GM19023 (cell line): Measurements from ENCODE around the gene VIPR2.
"Not testable (repeated sequence)": the region's sequence is repeated elsewhere in the genome, so short reads cannot be mapped to it uniquely, and the experiment has no call there.

Source experiments
- ATAC-seq: cut with Tn5 transposase; IDR thresholded peaks from one replicate; pipeline ENCODE4 v1.9.1; 2021; ENCODE audit warnings: mild to moderate bottlenecking, moderate library complexity; ENCODE audit not compliant: unreplicated experiment

VIPR2 gene

GRCh38 chr7:159094023-159094740 is 50.5 kb downstream of the VIPR2 start:
- ATAC-seq = no peak

- ATAC-seq = no peak
These were observed 51.2 kb downstream of the VIPR2 start for GRCh38 chr7:159093351-159093971.

GRCh38 chr7:159092701-159093121 is 52.0 kb downstream of the VIPR2 start:
- ATAC-seq = no peak

GRCh38 chr7:159091480-159092475 is 52.9 kb downstream of the VIPR2 start:
- no peak for ATAC-seq

GRCh38 chr7:159091041-159091440 is 53.6 kb downstream of the VIPR2 start:
- no peak for ATAC-seq

GRCh38 chr7:159088016-159088865 is 56.4 kb downstream of the VIPR2 start:
- ATAC-seq = no peak

- no peak for ATAC-seq
These were observed 58.3 kb downstream of the VIPR2 start for GRCh38 chr7:159086301-159086925.

GRCh38 chr7:159084069-159084801 is 60.4 kb downstream of the VIPR2 start:
- ATAC-seq = no peak

GRCh38 chr7:159083698-159084068 is 61.0 kb downstream of the VIPR2 start:
- ATAC-seq = no peak

GRCh38 chr7:159083001-159083697 is 61.5 kb downstream of the VIPR2 start:
- ATAC-seq = no peak

- ATAC-seq = not testable (repeated sequence)
These were observed 62.6 kb downstream of the VIPR2 start for GRCh38 chr7:159082075-159082474.

GRCh38 chr7:159078911-159079270 is 65.8 kb downstream of the VIPR2 start:
- no peak for ATAC-seq

GRCh38 chr7:159078193-159078910 is 66.3 kb downstream of the VIPR2 start:
- ATAC-seq = no peak

GRCh38 chr7:159076333-159076732 is 68.3 kb downstream of the VIPR2 start:
- no peak for ATAC-seq

- no peak for ATAC-seq
These were observed 69.0 kb downstream of the VIPR2 start for GRCh38 chr7:159075563-159076238.

GRCh38 chr7:159071260-159071659 is 73.4 kb downstream of the VIPR2 start:
- ATAC-seq = no peak

GRCh38 chr7:159070431-159071148 is 74.1 kb downstream of the VIPR2 start:
- no peak for ATAC-seq
